Mesothelial cell of epicardium (in vitro differentiated cells): ENCODE measurements around the gene CFAP45. TPM values are rescaled to one million over a fixed set of nuclear protein-coding genes. Genes with fewer than 3 reads are reported as not detected.

ENCODE experiments used
- DNase-seq, 2 experiments: peaks; one replicate each; pipeline ENCODE4 v3.0.0; 2021; ENCODE audit warnings: low spot score in 2 of 2; ENCODE audit not compliant: unreplicated experiment in 2 of 2
- H3K27ac Mint-ChIP-seq: 2 replicates; pipeline ENCODE4 v1.8.0; 2021; ENCODE audit warnings: mixed read lengths
- H3K27me3 Mint-ChIP-seq: 2 replicates; pipeline ENCODE4 v1.8.0; 2021; ENCODE audit warnings: low read depth, mixed read lengths
- H3K36me3 Mint-ChIP-seq: 2 replicates; pipeline ENCODE4 v1.8.0; 2021; ENCODE audit warnings: mixed read lengths
- H3K4me1 Mint-ChIP-seq: 2 replicates; pipeline ENCODE4 v1.8.0; 2021; ENCODE audit warnings: mixed read lengths
- H3K4me3 Mint-ChIP-seq: 2 replicates; pipeline ENCODE4 v1.8.0; 2021; ENCODE audit warnings: mild to moderate bottlenecking, moderate library complexity, mixed read lengths
- H3K9me3 Mint-ChIP-seq: 2 replicates; pipeline ENCODE4 v1.8.0; 2021; ENCODE audit warnings: mixed read lengths
- total RNA-seq: library from RNA; stranded (reverse); gene quantifications from 3 replicates; pipeline ENCODE4 v1.2.1, GENCODE V29; 2021
- TF ChIP-seq, protein P1 (sequence below): fragments of 200-600 bp; sonication (generic); IDR thresholded peaks from one replicate; pipeline ENCODE4 v1.5.0; 2021; ENCODE audit warnings: antibody characterized with exemption; ENCODE audit not compliant: unreplicated experiment

CFAP45 gene
- total RNA-seq, 1 donor from 2014 or later, result 0.20 TPM

- H3K4me1 Mint-ChIP-seq, result peaks cover 4% of the 10 kb centered on the region
- no peaks in the 10 kb centered on the region for H3K36me3 Mint-ChIP-seq
- peaks cover 15% of the 10 kb centered on the region for H3K27me3 Mint-ChIP-seq
- H3K9me3 Mint-ChIP-seq, result no peaks in the 10 kb centered on the region
- TF ChIP-seq, protein P1, sequence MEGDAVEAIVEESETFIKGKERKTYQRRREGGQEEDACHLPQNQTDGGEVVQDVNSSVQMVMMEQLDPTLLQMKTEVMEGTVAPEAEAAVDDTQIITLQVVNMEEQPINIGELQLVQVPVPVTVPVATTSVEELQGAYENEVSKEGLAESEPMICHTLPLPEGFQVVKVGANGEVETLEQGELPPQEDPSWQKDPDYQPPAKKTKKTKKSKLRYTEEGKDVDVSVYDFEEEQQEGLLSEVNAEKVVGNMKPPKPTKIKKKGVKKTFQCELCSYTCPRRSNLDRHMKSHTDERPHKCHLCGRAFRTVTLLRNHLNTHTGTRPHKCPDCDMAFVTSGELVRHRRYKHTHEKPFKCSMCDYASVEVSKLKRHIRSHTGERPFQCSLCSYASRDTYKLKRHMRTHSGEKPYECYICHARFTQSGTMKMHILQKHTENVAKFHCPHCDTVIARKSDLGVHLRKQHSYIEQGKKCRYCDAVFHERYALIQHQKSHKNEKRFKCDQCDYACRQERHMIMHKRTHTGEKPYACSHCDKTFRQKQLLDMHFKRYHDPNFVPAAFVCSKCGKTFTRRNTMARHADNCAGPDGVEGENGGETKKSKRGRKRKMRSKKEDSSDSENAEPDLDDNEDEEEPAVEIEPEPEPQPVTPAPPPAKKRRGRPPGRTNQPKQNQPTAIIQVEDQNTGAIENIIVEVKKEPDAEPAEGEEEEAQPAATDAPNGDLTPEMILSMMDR, result no peak
- no peak overlapping the region for H3K27ac Mint-ChIP-seq
- no peak for DNase-seq
- H3K4me3 Mint-ChIP-seq, result no peak overlapping the region
Measured at GRCh38 chr1:159873530-159874143, 26.3 kb downstream of the CFAP45 start.

- Mint-ChIP-seq H3K27ac (no peak overlapping the region), H3K9me3 (no peaks in the 10 kb centered on the region), H3K4me1 (peaks cover 7% of the 10 kb centered on the region), H3K36me3 (no peaks in the 10 kb centered on the region), H3K27me3 (peaks cover 15% of the 10 kb centered on the region), H3K4me3 (no peak overlapping the region)
- TF ChIP-seq, protein P1, result no peak
- DNase-seq, result no peak
Measured at GRCh38 chr1:159872891-159873290, 27.1 kb downstream of the CFAP45 start.

GRCh38 chr1:159870704-159871103, 29.3 kb downstream of the CFAP45 start:
- no peak for DNase-seq
- peaks cover 16% of the 10 kb centered on the region for H3K4me1 Mint-ChIP-seq
- no peak overlapping the region for H3K27ac Mint-ChIP-seq
- H3K27me3 Mint-ChIP-seq, result peaks cover 15% of the 10 kb centered on the region
- no peaks in the 10 kb centered on the region for H3K9me3 Mint-ChIP-seq
- TF ChIP-seq, protein P1, result no peak
- H3K4me3 Mint-ChIP-seq, result no peak overlapping the region
- H3K36me3 Mint-ChIP-seq, result no peaks in the 10 kb centered on the region

DNA sequence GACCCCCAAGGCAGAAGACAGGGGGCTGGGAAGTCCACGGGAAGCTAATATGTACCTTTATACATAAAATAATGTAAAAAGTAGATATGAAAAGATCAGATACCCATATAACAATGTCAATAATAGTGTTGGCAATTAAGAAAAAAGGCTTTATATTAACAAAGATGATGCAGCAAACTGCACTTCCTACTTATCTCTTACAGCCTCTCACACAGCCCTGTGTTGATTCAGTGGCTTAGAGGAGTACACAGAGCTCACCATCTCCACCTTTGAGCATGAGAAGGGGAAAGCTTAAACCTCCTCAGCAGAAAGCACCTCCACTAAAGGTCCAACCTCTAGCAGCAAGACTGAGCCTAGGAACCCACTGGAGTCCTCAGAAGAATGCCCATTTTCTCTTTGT, 30.4 kb downstream of the CFAP45 start:
- Mint-ChIP-seq H3K4me1 (peaks cover 16% of the 10 kb centered on the region), H3K27me3 (peaks cover 16% of the 10 kb centered on the region), H3K9me3 (no peaks in the 10 kb centered on the region), H3K4me3 (no peak overlapping the region), H3K27ac (no peak overlapping the region), H3K36me3 (no peaks in the 10 kb centered on the region)
- TF ChIP-seq, protein P1, result no peak
- DNase-seq, result no peak

DNA sequence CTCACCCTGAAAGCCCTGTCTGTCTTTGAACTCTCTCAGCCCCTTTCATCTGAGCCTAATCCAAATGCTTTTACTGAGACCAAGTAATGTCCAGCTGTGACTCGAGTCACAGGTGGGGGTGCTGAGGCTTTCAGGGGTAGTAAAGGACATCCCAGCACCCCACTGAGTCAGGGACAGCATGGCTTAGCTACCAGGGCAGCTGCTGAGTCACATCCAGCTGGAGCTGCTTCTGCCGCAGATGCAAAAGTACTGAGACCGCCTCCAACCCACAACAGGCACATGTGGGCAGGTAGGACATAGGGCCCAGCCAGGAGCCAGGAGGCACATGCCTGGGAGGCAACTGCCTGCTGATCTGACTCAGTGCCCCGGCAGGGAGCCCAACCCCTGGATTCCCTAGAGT, 30.8 kb downstream of the CFAP45 start:
- Mint-ChIP-seq H3K27me3 (peaks cover 16% of the 10 kb centered on the region), H3K27ac (no peak overlapping the region), H3K36me3 (no peaks in the 10 kb centered on the region), H3K9me3 (no peaks in the 10 kb centered on the region), H3K4me3 (no peak overlapping the region), H3K4me1 (peaks cover 16% of the 10 kb centered on the region)
- no peak for DNase-seq
- TF ChIP-seq, protein P1, result no peak

DNA sequence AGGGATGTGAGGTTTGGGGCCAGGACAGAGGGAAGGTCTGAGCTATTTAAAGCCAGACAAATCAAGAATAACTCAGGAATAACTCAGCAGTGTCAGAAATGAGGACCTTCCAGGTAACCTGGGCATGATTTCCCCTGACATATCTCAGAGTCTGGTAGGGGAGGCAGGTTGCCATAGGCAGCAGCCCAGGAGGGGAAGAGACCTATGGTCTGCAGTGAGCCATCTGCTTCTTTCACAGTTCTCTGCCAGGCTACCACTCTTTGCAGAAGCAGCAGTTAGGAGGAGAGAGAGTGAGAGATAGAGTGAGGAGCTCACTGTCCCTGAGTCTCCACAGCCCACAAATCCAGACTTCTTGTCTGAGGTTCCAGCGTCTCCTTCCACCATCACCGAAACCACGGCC, 31.2 kb downstream of the CFAP45 start:
- peaks cover 16% of the 10 kb centered on the region for H3K4me1 Mint-ChIP-seq
- no peaks in the 10 kb centered on the region for H3K36me3 Mint-ChIP-seq
- H3K4me3 Mint-ChIP-seq, result no peak overlapping the region
- H3K27ac Mint-ChIP-seq, result no peak overlapping the region
- H3K9me3 Mint-ChIP-seq, result no peaks in the 10 kb centered on the region
- TF ChIP-seq, protein P1, result no peak
- no peak for DNase-seq
- H3K27me3 Mint-ChIP-seq, result peaks cover 16% of the 10 kb centered on the region
